ENCODE results near the gene SCNN1A. TPM values are rescaled to one million over a fixed set of nuclear protein-coding genes. Genes with fewer than 3 reads are reported as not detected.
A peak's percentile ranks its signal among the peaks of the same experiment; 100 is the strongest.

Gene SCNN1A
- total and polyA plus RNA-seq, 2 of the 4 experiments (the other 2 are of a cell fraction), result 0.41 TPM; not detected in 1

DNA sequence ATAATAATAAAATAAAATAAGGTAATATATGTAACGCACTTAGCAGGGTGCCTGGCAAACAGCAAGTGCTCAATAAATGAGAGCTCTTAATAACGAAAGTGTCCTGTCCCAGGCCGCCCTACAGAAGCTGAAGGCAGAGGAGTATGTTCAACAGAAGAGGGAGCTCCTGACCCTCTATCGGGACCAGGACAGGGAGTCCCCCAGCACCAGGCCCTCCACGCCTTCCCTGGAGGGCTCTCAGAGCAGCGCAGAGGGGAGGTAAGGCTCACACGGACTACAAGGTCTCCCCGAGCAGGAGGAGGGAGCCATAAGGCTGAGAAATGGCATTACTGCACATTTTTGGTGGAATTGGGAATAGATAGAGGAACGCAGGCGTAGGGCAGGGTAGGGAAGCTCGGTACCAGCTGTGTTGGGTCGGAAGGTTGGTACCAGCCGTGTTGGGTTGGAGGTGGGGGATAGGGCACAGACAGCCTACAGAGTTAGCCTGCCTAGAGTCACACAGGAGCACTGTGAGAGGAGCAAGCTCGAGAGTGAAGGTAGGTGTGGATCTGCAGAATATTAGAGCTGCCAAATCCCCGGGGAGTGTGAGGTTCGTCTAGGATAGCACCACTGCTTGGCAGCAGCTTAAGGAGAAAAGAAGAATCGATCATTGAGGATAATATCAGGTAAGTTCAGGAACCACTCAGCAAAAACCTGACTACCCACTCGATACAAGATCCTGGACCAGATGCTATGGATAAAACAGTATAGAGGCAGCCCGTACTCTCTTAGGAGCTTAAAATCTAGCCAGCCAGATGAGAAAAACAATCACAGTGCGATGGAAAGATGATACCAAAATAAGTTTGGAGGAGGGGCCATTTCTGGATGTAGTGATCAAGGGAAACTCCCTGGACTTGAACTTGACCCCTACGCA lies 48.8 kb downstream of the SCNN1A start:
- no peak overlapping the region for H2BK15ac ChIP-seq (ENCODE audit: low read depth, low read length)
- no peak overlapping the region for H3K14ac ChIP-seq (replicated peaks; ENCODE audit: low read depth, low read length)
- peak overlapping the region; percentile 10; the same call in 1 of the 2 replicates for H2AK5ac ChIP-seq (ENCODE audit: low read depth, low read length)
- H3K56ac ChIP-seq (ENCODE audit: extremely low read depth, insufficient read depth, low read length), result no peak overlapping the region
- ChIA-PET POLR2A (ENCODE audit: unreplicated experiment) (no interaction called here), CTCF (interaction anchor here (1.1 to 1.4 kb wide), 2 partner anchors 15 to 139 kb away, joined by 4 read pairs; partner anchors contain the start of gene TNFRSF1A)
- peaks cover 56% of the 10 kb centered on the region for H3K36me3 ChIP-seq (ENCODE audit: control insufficient read depth, insufficient read depth, low read length)
- 0 out of 2 replicates have a peak overlapping the region, but pooled peaks have one; percentile 3 for H4K5ac ChIP-seq (ENCODE audit: low read depth, low read length)
- H3K27me3 ChIP-seq (ENCODE audit: control insufficient read depth, insufficient read depth, low read length), result no peaks in the 10 kb centered on the region
- 0 out of 2 replicates have a peak overlapping the region, but pooled peaks have one; percentile 24 for H3K4ac ChIP-seq (ENCODE audit: low read depth, low read length)
- H3K9ac ChIP-seq (ENCODE audit: low read depth, low read length), result peak overlapping the region; percentile 12; the same call in 1 of the 2 replicates
- H3K4me3 ChIP-seq (ENCODE audit: insufficient read depth, low read depth, low read length), result no peak overlapping the region
- peaks cover 11% of the 10 kb centered on the region; the same call in 1 of the 2 replicates for H3K9me1 ChIP-seq (ENCODE audit: insufficient read depth, low read length)
- H4K20me1 ChIP-seq (ENCODE audit: insufficient read depth, low read length), result peaks cover 26% of the 10 kb centered on the region; the same call in 1 of the 2 replicates
- in situ Hi-C loops (cut with MboI; ENCODE audit: low sequenced_read_pairs), result loop anchor here (5.0 kb wide), 1 partner anchor 136 kb away; no protein-coding TSS in a partner anchor
- TF ChIP-seq ELK1 (IDR thresholded peaks at IDR 0.05; ENCODE audit: borderline replicate concordance, low read depth, low read length), result no peak
- TF ChIP-seq MAFK (IDR thresholded peaks at IDR 0.05; ENCODE audit: low read depth, low read length), result no peak
- peak; percentile 37 for TF ChIP-seq SMC3 (IDR thresholded peaks at IDR 0.05; ENCODE audit: low read depth, low read length)
- TF ChIP-seq RFX5 (IDR thresholded peaks at IDR 0.05; ENCODE audit: low read depth, low read length), result no peak
- TF ChIP-seq CTCF (conservative IDR thresholded peaks at IDR 0.05; ENCODE audit: low read depth, low read length), result peak; percentile 45
- TF ChIP-seq RAD21 (IDR thresholded peaks at IDR 0.05; ENCODE audit: low read length), result peak; percentile 60
- TF ChIP-seq BHLHE40 (IDR thresholded peaks at IDR 0.05; ENCODE audit: low read depth, low read length), result no peak
- no peak overlapping the region for H3K23ac ChIP-seq (ENCODE audit: low read depth, low read length)
- no peak overlapping the region for H2BK5ac ChIP-seq (ENCODE audit: low read depth, low read length, poor library complexity, severe bottlenecking)
- intact Hi-C loops (cut with micrococcal nuclease), result loop anchor here (1.0 kb wide), 1 partner anchor 97 kb away; no protein-coding TSS in a partner anchor
- H2BK20ac ChIP-seq (ENCODE audit: low read depth, low read length), result no peak overlapping the region
- peak overlapping the region; percentile 46; the same call in 1 of the 2 replicates for H3K27ac ChIP-seq (ENCODE audit: insufficient read depth, low read length)
- H2AFZ ChIP-seq (replicated peaks; ENCODE audit: low read length, poor library complexity), result peak overlapping the region; percentile 9
- WGBS, 2 experiments (ENCODE audit: extremely low coverage in 2 of 2, insufficient read length in 1 of 2), result 69% methylated on average over 14 of the region's 21 CpGs; no CpG with 5 or more reads in 1 of the 2 experiments
- H2BK120ac ChIP-seq (ENCODE audit: low read depth, low read length), result no peak overlapping the region
- H3K4me2 ChIP-seq (ENCODE audit: low read depth, low read length), result no peak overlapping the region
- ATAC-seq (ENCODE audit: low read depth) (peak; percentile 18; the same call in 1 of the 2 replicates), DNase-seq (peak; percentile 52)
- H3K79me1 ChIP-seq (ENCODE audit: low read depth in 1 of 2, low read length in 2 of 2), result peaks cover 31 to 69% of the 10 kb centered on the region in 2 experiments
- H3K9me3 ChIP-seq (ENCODE audit: control insufficient read depth, insufficient read depth, low read length), result no peaks in the 10 kb centered on the region
- peak overlapping the region; percentile 46 to 58; a peak in 2 of 4 replicates for H4K8ac ChIP-seq (ENCODE audit: low read depth in 2 of 2, low read length in 2 of 2)
- H4K91ac ChIP-seq (ENCODE audit: insufficient read depth, low read depth, low read length), result no peak overlapping the region; the same call in 1 of the 2 replicates
- H3K4me1 ChIP-seq (ENCODE audit: control insufficient read depth, insufficient read depth, low read length), result peaks cover 27% of the 10 kb centered on the region
- no peak overlapping the region for H3K18ac ChIP-seq (ENCODE audit: low read depth, low read length)
- dilution Hi-C loops (cut with HindIII; ENCODE audit: low sequenced_read_pairs, unreplicated experiment), result no loop called here
- H2AK9ac ChIP-seq (replicated peaks; ENCODE audit: low read depth, low read length, poor library complexity), result no peak overlapping the region
- no TSS peak for BruUV-seq (replicated peaks)

Data from IMR-90 (cell line).